Measurements from ENCODE around the gene ZBED2. TPM values are rescaled to one million over a fixed set of nuclear protein-coding genes. Genes with fewer than 3 reads are reported as not detected.

ZBED2 gene
- total and polyA plus RNA-seq, 2 experiments from 2014 or later: not detected

- H3K4me1 ChIP-seq (ENCODE audit: insufficient read depth): peaks cover 17% of the 10 kb centered on the region
- H3K9me3 Mint-ChIP-seq: no peaks in the 10 kb centered on the region
- no peaks in the 10 kb centered on the region for H3K27me3 ChIP-seq (ENCODE audit: insufficient read depth)
- ATAC-seq (no peak), DNase-seq (ENCODE audit: low spot score) (no peak)
- no peaks in the 10 kb centered on the region for H3K36me3 ChIP-seq (ENCODE audit: insufficient read depth)
- no peaks in the 10 kb centered on the region for H3K9me2 ChIP-seq (ENCODE audit: insufficient read depth)
- H3K27ac Mint-ChIP-seq: no peak overlapping the region
- H3K27me3 Mint-ChIP-seq (ENCODE audit: insufficient read depth, low read depth, poor library complexity): peaks cover 2% of the 10 kb centered on the region
- H3K4me1 Mint-ChIP-seq: no peaks in the 10 kb centered on the region
- no peak overlapping the region for H2AFZ ChIP-seq
- H3K79me2 ChIP-seq (replicated peaks; ENCODE audit: insufficient read depth): no peaks in the 10 kb centered on the region
- H3K4me3 Mint-ChIP-seq: no peak overlapping the region
- no peak for TF ChIP-seq ZNF331 (CRISPR knock-in tag; IDR thresholded peaks at IDR 0.05; ENCODE audit: low read depth)
- TF ChIP-seq EZH2 (IDR thresholded peaks at IDR 0.05; ENCODE audit: low read depth, unreplicated experiment): no peak
- no peak for TF ChIP-seq POLR2AphosphoS5 (IDR thresholded peaks at IDR 0.05; ENCODE audit: low read depth)
- TF ChIP-seq ZNF114 (CRISPR knock-in tag; IDR thresholded peaks at IDR 0.05): no peak
- no peak for TF ChIP-seq REST (IDR thresholded peaks at IDR 0.05; ENCODE audit: unreplicated experiment)
- TF ChIP-seq ETS1 (IDR thresholded peaks at IDR 0.05): no peak
- TF ChIP-seq EZH2phosphoT487 (IDR thresholded peaks at IDR 0.05; ENCODE audit: unreplicated experiment): no peak
- no peak for TF ChIP-seq CTCF (conservative IDR thresholded peaks at IDR 0.05; ENCODE audit: low read depth in 2 of 2)
- TF ChIP-seq JUNB (IDR thresholded peaks at IDR 0.05; ENCODE audit: unreplicated experiment): no peak
- TF ChIP-seq ZNF462 (CRISPR knock-in tag; IDR thresholded peaks at IDR 0.05): no peak
- no peak for TF ChIP-seq STAT1 (IDR thresholded peaks at IDR 0.05; ENCODE audit: unreplicated experiment)
- no peak for TF ChIP-seq CREB1 (CRISPR knock-in tag; IDR thresholded peaks at IDR 0.05; ENCODE audit: low read depth)
- no peak for TF ChIP-seq NANOG (IDR thresholded peaks at IDR 0.05; ENCODE audit: borderline replicate concordance)
- H3K4me3 ChIP-seq: no peak overlapping the region
- H4K20me1 ChIP-seq (replicated peaks; ENCODE audit: insufficient read depth): no peaks in the 10 kb centered on the region
- no peak overlapping the region for H3K27ac ChIP-seq (ENCODE audit: low read depth)
- H3K36me3 Mint-ChIP-seq (ENCODE audit: low read depth): no peaks in the 10 kb centered on the region
- H3K4me2 ChIP-seq: no peak overlapping the region
- H3F3A ChIP-seq (replicated peaks; ENCODE audit: low read depth): no peaks in the 10 kb centered on the region
Observed at GRCh38 chr3:111545349-111545748, 49.8 kb downstream of the ZBED2 start.

Measured in GM23338 (cell line).